ENCODE results near the gene TSKU.

The TSKU gene

GRCh38 chr11:76765863-76766350 is 17.2 kb upstream of the TSKU start:
- DNase-seq: no peak
- Histone ChIP-seq H3K9ac (ENCODE audit: low read length) (no peak overlapping the region), H3K79me1 (replicated peaks; ENCODE audit: low read length, poor library complexity, severe bottlenecking) (no peaks in the 10 kb centered on the region), H3K23ac (ENCODE audit: low read length in 2 of 2) (no peak overlapping the region), H3K36me3 (ENCODE audit: control insufficient read depth in 1 of 2, insufficient read depth in 2 of 2, low read depth in 1 of 2, low read length in 2 of 2) (no peaks in the 10 kb centered on the region), H3K9me3 (ENCODE audit: control insufficient read depth, low read length) (no peaks in the 10 kb centered on the region), H3K18ac (ENCODE audit: low read depth in 1 of 2, low read length in 2 of 2) (peak overlapping the region in 1 of 2 experiments; percentile 13), H2BK15ac (ENCODE audit: low read depth, poor library complexity, severe bottlenecking) (no peak overlapping the region), H3K4ac (ENCODE audit: low read depth in 1 of 2, low read length in 2 of 2) (no peak overlapping the region), H4K8ac (ENCODE audit: low read length) (no peak overlapping the region), H3K4me3 (ENCODE audit: insufficient read depth in 1 of 2, low read depth in 1 of 2, low read length in 2 of 2) (no peak overlapping the region), H2AK5ac (ENCODE audit: low read length, severe bottlenecking) (peak overlapping the region; percentile 52), H3K27ac (ENCODE audit: low read length, poor library complexity, severe bottlenecking) (no peak overlapping the region), H3K4me1 (ENCODE audit: control insufficient read depth, insufficient read depth, low read depth, low read length) (peaks cover 40% of the 10 kb centered on the region), H2BK120ac (ENCODE audit: low read depth, low read length) (no peak overlapping the region), H3K27me3 (ENCODE audit: control insufficient read depth in 1 of 2, insufficient read depth in 1 of 2, low read length in 2 of 2) (peaks cover 0 to under 1% of the 10 kb centered on the region in 2 experiments), H3K4me2 (ENCODE audit: low read length, poor library complexity, severe bottlenecking) (no peak overlapping the region), H2BK5ac (ENCODE audit: low read depth, low read length, poor library complexity, severe bottlenecking) (no peak overlapping the region), H3K14ac (ENCODE audit: low read length in 2 of 2) (no peak overlapping the region), H2BK12ac (ENCODE audit: low read length in 2 of 2) (no peak overlapping the region), H2AFZ (ENCODE audit: low read depth, low read length) (no peak overlapping the region), H4K91ac (ENCODE audit: low read length) (peak overlapping the region; percentile 19)
- WGBS: 96% methylated on average over 5 of the region's 5 CpGs

- Histone ChIP-seq H3K23ac (ENCODE audit: low read length in 2 of 2) (no peak overlapping the region), H4K91ac (ENCODE audit: low read length) (no peak overlapping the region), H3K14ac (ENCODE audit: low read length in 2 of 2) (no peak overlapping the region), H3K4me1 (ENCODE audit: control insufficient read depth, insufficient read depth, low read depth, low read length) (peaks cover 46% of the 10 kb centered on the region), H2BK15ac (ENCODE audit: low read depth, poor library complexity, severe bottlenecking) (peak overlapping the region; percentile 33), H3K9ac (ENCODE audit: low read length) (no peak overlapping the region), H3K4me2 (ENCODE audit: low read length, poor library complexity, severe bottlenecking) (no peak overlapping the region), H2BK12ac (ENCODE audit: low read length in 2 of 2) (peak overlapping the region in 1 of 2 experiments; percentile 29), H2AFZ (ENCODE audit: low read depth, low read length) (no peak overlapping the region), H3K9me3 (ENCODE audit: control insufficient read depth, low read length) (no peaks in the 10 kb centered on the region), H3K27me3 (ENCODE audit: control insufficient read depth in 1 of 2, insufficient read depth in 1 of 2, low read length in 2 of 2) (no peaks in the 10 kb centered on the region), H2BK120ac (ENCODE audit: low read depth, low read length) (no peak overlapping the region), H3K4ac (ENCODE audit: low read depth in 1 of 2, low read length in 2 of 2) (no peak overlapping the region), H3K36me3 (ENCODE audit: control insufficient read depth in 1 of 2, insufficient read depth in 2 of 2, low read depth in 1 of 2, low read length in 2 of 2) (no peaks in the 10 kb centered on the region), H3K27ac (ENCODE audit: low read length, poor library complexity, severe bottlenecking) (no peak overlapping the region), H2AK5ac (ENCODE audit: low read length, severe bottlenecking) (peak overlapping the region; percentile 68), H3K4me3 (ENCODE audit: insufficient read depth in 1 of 2, low read depth in 1 of 2, low read length in 2 of 2) (no peak overlapping the region), H3K79me1 (replicated peaks; ENCODE audit: low read length, poor library complexity, severe bottlenecking) (no peaks in the 10 kb centered on the region), H4K8ac (ENCODE audit: low read length) (no peak overlapping the region), H3K18ac (ENCODE audit: low read depth in 1 of 2, low read length in 2 of 2) (no peak overlapping the region), H2BK5ac (ENCODE audit: low read depth, low read length, poor library complexity, severe bottlenecking) (no peak overlapping the region)
- 83% methylated on average over 6 of the region's 6 CpGs for WGBS
- DNase-seq: no peak
Measured at GRCh38 chr11:76766521-76766920, 16.6 kb upstream of the TSKU start.

- DNase-seq: no peak
- Histone ChIP-seq H2BK120ac (ENCODE audit: low read depth, low read length) (peak overlapping the region; percentile 27), H3K79me1 (replicated peaks; ENCODE audit: low read length, poor library complexity, severe bottlenecking) (no peaks in the 10 kb centered on the region), H3K4me1 (ENCODE audit: control insufficient read depth, insufficient read depth, low read depth, low read length) (peaks cover 51% of the 10 kb centered on the region), H3K27ac (ENCODE audit: low read length, poor library complexity, severe bottlenecking) (no peak overlapping the region), H2BK15ac (ENCODE audit: low read depth, poor library complexity, severe bottlenecking) (peak overlapping the region; percentile 66), H3K27me3 (ENCODE audit: control insufficient read depth in 1 of 2, insufficient read depth in 1 of 2, low read length in 2 of 2) (no peaks in the 10 kb centered on the region), H3K18ac (ENCODE audit: low read depth in 1 of 2, low read length in 2 of 2) (peak overlapping the region; percentile 9 to 41), H2AFZ (ENCODE audit: low read depth, low read length) (no peak overlapping the region), H3K23ac (ENCODE audit: low read length in 2 of 2) (no peak overlapping the region), H3K4me3 (ENCODE audit: insufficient read depth in 1 of 2, low read depth in 1 of 2, low read length in 2 of 2) (no peak overlapping the region), H4K8ac (ENCODE audit: low read length) (no peak overlapping the region), H3K9me3 (ENCODE audit: control insufficient read depth, low read length) (no peaks in the 10 kb centered on the region), H4K91ac (ENCODE audit: low read length) (peak overlapping the region; percentile 55), H3K14ac (ENCODE audit: low read length in 2 of 2) (no peak overlapping the region), H3K4ac (ENCODE audit: low read depth in 1 of 2, low read length in 2 of 2) (peak overlapping the region in 1 of 2 experiments; percentile 52), H3K4me2 (ENCODE audit: low read length, poor library complexity, severe bottlenecking) (no peak overlapping the region), H2BK5ac (ENCODE audit: low read depth, low read length, poor library complexity, severe bottlenecking) (no peak overlapping the region), H3K36me3 (ENCODE audit: control insufficient read depth in 1 of 2, insufficient read depth in 2 of 2, low read depth in 1 of 2, low read length in 2 of 2) (no peaks in the 10 kb centered on the region), H2BK12ac (ENCODE audit: low read length in 2 of 2) (peak overlapping the region; percentile 26 to 76), H3K9ac (ENCODE audit: low read length) (no peak overlapping the region), H2AK5ac (ENCODE audit: low read length, severe bottlenecking) (peak overlapping the region; percentile 21)
- whole genome bisulfite sequencing: 76% methylated on average over 5 of the region's 5 CpGs
Measured at GRCh38 chr11:76767659-76768058, 15.5 kb upstream of the TSKU start.

GRCh38 chr11:76768088-76768908 is 14.9 kb upstream of the TSKU start:
- Histone ChIP-seq H3K79me1 (replicated peaks; ENCODE audit: low read length, poor library complexity, severe bottlenecking) (no peaks in the 10 kb centered on the region), H3K14ac (ENCODE audit: low read length in 2 of 2) (peak overlapping the region in 1 of 2 experiments; percentile 86), H3K23ac (ENCODE audit: low read length in 2 of 2) (no peak overlapping the region), H3K4ac (ENCODE audit: low read depth in 1 of 2, low read length in 2 of 2) (peak overlapping the region; percentile 52 to 88), H3K4me3 (ENCODE audit: insufficient read depth in 1 of 2, low read depth in 1 of 2, low read length in 2 of 2) (no peak overlapping the region), H2BK15ac (ENCODE audit: low read depth, poor library complexity, severe bottlenecking) (no peak overlapping the region), H3K18ac (ENCODE audit: low read depth in 1 of 2, low read length in 2 of 2) (peak overlapping the region; percentile 83 to 84), H3K27me3 (ENCODE audit: control insufficient read depth in 1 of 2, insufficient read depth in 1 of 2, low read length in 2 of 2) (no peaks in the 10 kb centered on the region), H3K36me3 (ENCODE audit: control insufficient read depth in 1 of 2, insufficient read depth in 2 of 2, low read depth in 1 of 2, low read length in 2 of 2) (no peaks in the 10 kb centered on the region), H4K91ac (ENCODE audit: low read length) (peak overlapping the region; percentile 55), H3K4me2 (ENCODE audit: low read length, poor library complexity, severe bottlenecking) (no peak overlapping the region), H2BK5ac (ENCODE audit: low read depth, low read length, poor library complexity, severe bottlenecking) (no peak overlapping the region), H4K8ac (ENCODE audit: low read length) (peak overlapping the region; percentile 33), H3K27ac (ENCODE audit: low read length, poor library complexity, severe bottlenecking) (peak overlapping the region; percentile 7), H3K4me1 (ENCODE audit: control insufficient read depth, insufficient read depth, low read depth, low read length) (peaks cover 58% of the 10 kb centered on the region), H2AFZ (ENCODE audit: low read depth, low read length) (peak overlapping the region; percentile 19), H3K9ac (ENCODE audit: low read length) (no peak overlapping the region), H2BK120ac (ENCODE audit: low read depth, low read length) (peak overlapping the region; percentile 27), H2BK12ac (ENCODE audit: low read length in 2 of 2) (peak overlapping the region; percentile 76 to 91), H2AK5ac (ENCODE audit: low read length, severe bottlenecking) (peak overlapping the region; percentile 5), H3K9me3 (ENCODE audit: control insufficient read depth, low read length) (no peaks in the 10 kb centered on the region)
- DNase-seq: peak; percentile 42
- 18% methylated on average over 7 of the region's 7 CpGs for WGBS
